ENCODE measurements around the gene VWA8.

Gene VWA8

GRCh38 chr13:41549491-41549890 is 411.4 kb downstream of the VWA8 start:
- TF ChIP-seq FOXP2 (optimal IDR thresholded peaks at IDR 0.05; ENCODE audit: borderline replicate concordance, extremely low read depth, extremely low read length, insufficient read depth) (no peak), TAF1 (IDR thresholded peaks at IDR 0.05; ENCODE audit: borderline replicate concordance, insufficient read depth, low read length) (no peak), SIN3A (IDR thresholded peaks at IDR 0.05; ENCODE audit: borderline replicate concordance, insufficient read depth, low read length) (no peak), POLR2AphosphoS5 (IDR thresholded peaks at IDR 0.05; ENCODE audit: low read depth, low read length) (no peak)
- TF ChIP-seq, protein P1, sequence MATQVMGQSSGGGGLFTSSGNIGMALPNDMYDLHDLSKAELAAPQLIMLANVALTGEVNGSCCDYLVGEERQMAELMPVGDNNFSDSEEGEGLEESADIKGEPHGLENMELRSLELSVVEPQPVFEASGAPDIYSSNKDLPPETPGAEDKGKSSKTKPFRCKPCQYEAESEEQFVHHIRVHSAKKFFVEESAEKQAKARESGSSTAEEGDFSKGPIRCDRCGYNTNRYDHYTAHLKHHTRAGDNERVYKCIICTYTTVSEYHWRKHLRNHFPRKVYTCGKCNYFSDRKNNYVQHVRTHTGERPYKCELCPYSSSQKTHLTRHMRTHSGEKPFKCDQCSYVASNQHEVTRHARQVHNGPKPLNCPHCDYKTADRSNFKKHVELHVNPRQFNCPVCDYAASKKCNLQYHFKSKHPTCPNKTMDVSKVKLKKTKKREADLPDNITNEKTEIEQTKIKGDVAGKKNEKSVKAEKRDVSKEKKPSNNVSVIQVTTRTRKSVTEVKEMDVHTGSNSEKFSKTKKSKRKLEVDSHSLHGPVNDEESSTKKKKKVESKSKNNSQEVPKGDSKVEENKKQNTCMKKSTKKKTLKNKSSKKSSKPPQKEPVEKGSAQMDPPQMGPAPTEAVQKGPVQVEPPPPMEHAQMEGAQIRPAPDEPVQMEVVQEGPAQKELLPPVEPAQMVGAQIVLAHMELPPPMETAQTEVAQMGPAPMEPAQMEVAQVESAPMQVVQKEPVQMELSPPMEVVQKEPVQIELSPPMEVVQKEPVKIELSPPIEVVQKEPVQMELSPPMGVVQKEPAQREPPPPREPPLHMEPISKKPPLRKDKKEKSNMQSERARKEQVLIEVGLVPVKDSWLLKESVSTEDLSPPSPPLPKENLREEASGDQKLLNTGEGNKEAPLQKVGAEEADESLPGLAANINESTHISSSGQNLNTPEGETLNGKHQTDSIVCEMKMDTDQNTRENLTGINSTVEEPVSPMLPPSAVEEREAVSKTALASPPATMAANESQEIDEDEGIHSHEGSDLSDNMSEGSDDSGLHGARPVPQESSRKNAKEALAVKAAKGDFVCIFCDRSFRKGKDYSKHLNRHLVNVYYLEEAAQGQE (IDR thresholded peaks at IDR 0.05; ENCODE audit: insufficient read depth in 1 of 2, low read depth in 2 of 2, low read length in 2 of 2): no peak

DNA sequence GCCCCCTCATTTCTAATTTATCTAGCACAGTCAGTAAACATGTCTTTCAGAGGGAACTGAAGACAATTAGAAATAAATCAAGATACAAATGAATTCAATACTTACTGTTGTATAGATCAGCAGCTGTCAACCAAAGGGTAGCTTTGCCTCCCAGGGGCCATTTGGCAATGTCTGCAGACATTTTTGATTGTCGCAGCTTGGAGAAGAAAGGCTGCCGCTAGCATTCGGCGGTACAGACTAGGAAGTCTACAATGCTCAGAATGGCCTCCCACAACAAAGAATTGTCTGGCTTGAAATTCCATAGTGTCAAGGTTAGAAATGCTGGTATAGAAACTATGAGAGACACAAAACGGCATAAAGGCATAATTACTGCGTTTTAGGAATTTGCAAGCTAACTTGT is 412.0 kb downstream of the VWA8 start:
- no peak for TF ChIP-seq SIN3A (IDR thresholded peaks at IDR 0.05; ENCODE audit: borderline replicate concordance, insufficient read depth, low read length)
- TF ChIP-seq POLR2AphosphoS5 (IDR thresholded peaks at IDR 0.05; ENCODE audit: low read depth, low read length): no peak
- TF ChIP-seq TAF1 (IDR thresholded peaks at IDR 0.05; ENCODE audit: borderline replicate concordance, insufficient read depth, low read length): no peak
- TF ChIP-seq, protein P1 (IDR thresholded peaks at IDR 0.05; ENCODE audit: insufficient read depth in 1 of 2, low read depth in 2 of 2, low read length in 2 of 2): no peak

GRCh38 chr13:41548031-41548430 is 412.9 kb downstream of the VWA8 start:
- TF ChIP-seq, protein P1 (IDR thresholded peaks at IDR 0.05; ENCODE audit: insufficient read depth in 1 of 2, low read depth in 2 of 2, low read length in 2 of 2): no peak
- no peak for TF ChIP-seq SIN3A (IDR thresholded peaks at IDR 0.05; ENCODE audit: borderline replicate concordance, insufficient read depth, low read length)
- TF ChIP-seq POLR2AphosphoS5 (IDR thresholded peaks at IDR 0.05; ENCODE audit: low read depth, low read length): no peak
- TF ChIP-seq FOXP2 (optimal IDR thresholded peaks at IDR 0.05; ENCODE audit: borderline replicate concordance, extremely low read depth, extremely low read length, insufficient read depth): no peak
- TF ChIP-seq TAF1 (IDR thresholded peaks at IDR 0.05; ENCODE audit: borderline replicate concordance, insufficient read depth, low read length): no peak

DNA sequence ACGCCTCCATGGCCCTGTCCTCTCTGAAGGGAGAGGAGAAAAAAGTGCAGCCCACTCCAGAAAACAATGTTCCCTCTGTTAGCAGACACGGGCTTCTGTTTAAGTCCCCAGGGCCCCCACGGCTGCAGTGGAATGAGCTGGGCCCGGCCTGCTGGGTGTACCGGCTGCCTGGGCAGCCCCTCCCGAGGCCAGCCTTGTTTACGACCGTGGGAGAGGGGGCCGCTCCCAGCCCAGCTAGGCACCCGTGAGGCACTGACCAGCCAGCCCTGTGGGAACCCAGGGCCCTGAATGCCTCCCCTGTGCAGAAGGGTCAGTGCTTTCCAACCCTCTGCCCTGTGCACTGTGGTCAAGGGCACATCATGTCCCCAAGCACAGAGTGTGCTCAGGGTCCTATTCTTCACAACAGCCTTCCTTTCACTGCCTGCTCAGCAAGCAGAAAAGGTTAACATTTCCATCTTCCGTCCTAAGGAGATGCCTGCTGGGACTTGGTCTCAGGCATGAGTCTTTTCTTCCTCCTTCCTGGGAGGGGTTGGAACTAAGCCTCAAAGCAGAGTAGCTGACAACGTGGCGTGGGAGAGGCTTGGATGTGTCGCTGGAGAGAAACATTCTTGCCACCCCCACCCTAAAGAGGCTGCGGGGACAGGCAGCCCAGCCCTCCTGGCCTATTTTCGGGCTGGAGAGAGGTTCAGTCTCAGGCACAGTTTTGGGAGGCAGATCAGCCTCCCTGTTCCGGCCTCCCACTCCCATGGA is 413.5 kb downstream of the VWA8 start:
- TF ChIP-seq SIN3A (IDR thresholded peaks at IDR 0.05; ENCODE audit: borderline replicate concordance, insufficient read depth, low read length): no peak
- no peak for TF ChIP-seq FOXP2 (optimal IDR thresholded peaks at IDR 0.05; ENCODE audit: borderline replicate concordance, extremely low read depth, extremely low read length, insufficient read depth)
- no peak for TF ChIP-seq POLR2AphosphoS5 (IDR thresholded peaks at IDR 0.05; ENCODE audit: low read depth, low read length)
- TF ChIP-seq, protein P1 (IDR thresholded peaks at IDR 0.05; ENCODE audit: insufficient read depth in 1 of 2, low read depth in 2 of 2, low read length in 2 of 2): no peak
- no peak for TF ChIP-seq TAF1 (IDR thresholded peaks at IDR 0.05; ENCODE audit: borderline replicate concordance, insufficient read depth, low read length)
